ENCODE measurements around the gene SLC30A9. TPM values are rescaled to one million over a fixed set of nuclear protein-coding genes. Genes with fewer than 3 reads are reported as not detected.

SLC30A9 gene
- total RNA-seq: 42.0 and 52.9 TPM in 2 replicates

GRCh38 chr4:41990365-41991111 is at the start of gene SLC30A9:
Gene SLC30A9, plus strand, starts transcription at chr4:41990530. Its CDS starts 122 bp downstream, at chr4:41990652.

GRCh38 chr4:41981456-41981855 is 8.9 kb upstream of the SLC30A9 start, which contains the start of gene DCAF4L1:
Gene DCAF4L1, plus strand, starts transcription at chr4:41981756. Its CDS starts 37 bp downstream, at chr4:41981793.

Other genes with a start within 250 kb of the SLC30A9 start
- gene PHOX2B, start 241.8 kb upstream of the SLC30A9 start, total RNA-seq: not detected in 2 replicates
- gene TMEM33, start 55.1 kb upstream of the SLC30A9 start, total RNA-seq: 13.3 and 54.1 TPM in 2 replicates
- gene DCAF4L1, start 8.8 kb upstream of the SLC30A9 start, total RNA-seq: 0.11 TPM in 1 of 2 replicates, not detected in the other
- not detected in 2 replicates for gene BEND4, start 162.1 kb downstream of the SLC30A9 start, total RNA-seq